ENCODE measurements around the gene KDM4B. TPM values are rescaled to one million over a fixed set of nuclear protein-coding genes. Genes with fewer than 3 reads are reported as not detected.

Gene KDM4B
- total RNA-seq, 1 experiment from 2014 or later, result 35.9 TPM

DNA sequence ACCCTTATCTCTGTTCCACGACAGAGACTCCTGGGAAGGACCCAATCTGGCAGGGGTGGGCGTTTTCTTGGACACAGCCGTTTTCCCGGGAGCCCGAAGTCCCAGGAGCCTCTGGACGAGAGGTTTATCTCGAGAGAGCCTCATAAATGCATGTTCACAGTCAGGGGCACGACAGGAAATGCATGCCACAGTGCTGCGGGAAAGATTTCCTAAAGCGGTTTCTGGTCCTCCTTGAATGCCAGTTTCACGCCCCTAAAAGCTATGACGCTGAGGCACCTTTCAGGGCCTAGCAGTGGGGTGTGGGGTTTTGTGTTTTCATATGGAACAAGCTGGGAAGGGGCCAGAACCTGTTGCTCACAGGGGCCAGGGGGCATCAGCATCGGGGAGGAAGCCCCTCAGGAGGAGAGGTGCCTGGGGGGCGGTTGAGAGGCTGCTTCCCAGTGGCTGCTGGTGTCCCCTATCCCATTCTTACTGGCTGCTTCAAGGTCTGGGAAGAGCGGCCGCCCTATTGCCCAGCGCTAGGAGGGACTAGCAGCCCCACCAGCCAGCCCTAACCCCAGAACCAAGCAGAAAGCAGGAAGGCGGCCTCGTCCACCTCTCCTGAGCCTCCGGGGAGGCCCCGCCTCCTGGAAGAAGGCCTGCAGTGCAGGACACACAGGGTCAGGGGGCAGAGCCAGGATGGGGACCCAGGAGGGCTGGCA, 157.0 kb downstream of the KDM4B start:
- ChIA-PET CTCF (no interaction called here), POLR2A (no interaction called here), RAD21 (ENCODE audit: low non-redundant PET in 1 of 2, low total read pairs in 2 of 2, uncharacterized antibody in 2 of 2, unreplicated experiment in 2 of 2) (no interaction called here)
- Histone ChIP-seq H3K9me3 (ENCODE audit: control insufficient read depth in 1 of 2, insufficient read depth in 1 of 2, low read depth in 1 of 2, low read length in 2 of 2) (no peaks in the 10 kb centered on the region), H3K9ac (ENCODE audit: low read length) (no peak overlapping the region), H3K4me2 (ENCODE audit: low read length) (no peak overlapping the region), H3K9me2 (ENCODE audit: insufficient read depth) (no peaks in the 10 kb centered on the region), H3K36me3 (ENCODE audit: control insufficient read depth in 1 of 2, insufficient read depth in 2 of 2, low read length in 2 of 2) (no peaks in the 10 kb centered on the region), H3K4me1 (ENCODE audit: control insufficient read depth in 1 of 2, insufficient read depth in 2 of 2, low read length in 2 of 2) (no peaks in the 10 kb centered on the region), H3K79me2 (ENCODE audit: insufficient read depth, low read length) (no peaks in the 10 kb centered on the region), H3K27ac (ENCODE audit: low read depth, low read length) (no peak overlapping the region), H2AFZ (ENCODE audit: low read depth, low read length, poor library complexity, severe bottlenecking) (no peak overlapping the region), H4K20me1 (ENCODE audit: insufficient read depth) (no peaks in the 10 kb centered on the region), H3K4me3 (replicated peaks in 1 of 2; ENCODE audit: low read depth in 1 of 2, low read length in 2 of 2) (no peak overlapping the region), H3K27me3 (ENCODE audit: insufficient read depth, low read length) (no peaks in the 10 kb centered on the region)
- ATAC-seq (no peak), DNase-seq (ENCODE audit: low read depth, low spot score) (no peak)
- no peak for TF ChIP-seq CEBPB (IDR thresholded peaks at IDR 0.05; ENCODE audit: low read depth)
- TF ChIP-seq SIN3A (IDR thresholded peaks at IDR 0.05; ENCODE audit: low read depth), result no peak
- no peak for TF ChIP-seq YY1 (IDR thresholded peaks at IDR 0.05; ENCODE audit: extremely low read depth, insufficient replicate concordance, low read depth, low read length)
- TF ChIP-seq, protein P1, sequence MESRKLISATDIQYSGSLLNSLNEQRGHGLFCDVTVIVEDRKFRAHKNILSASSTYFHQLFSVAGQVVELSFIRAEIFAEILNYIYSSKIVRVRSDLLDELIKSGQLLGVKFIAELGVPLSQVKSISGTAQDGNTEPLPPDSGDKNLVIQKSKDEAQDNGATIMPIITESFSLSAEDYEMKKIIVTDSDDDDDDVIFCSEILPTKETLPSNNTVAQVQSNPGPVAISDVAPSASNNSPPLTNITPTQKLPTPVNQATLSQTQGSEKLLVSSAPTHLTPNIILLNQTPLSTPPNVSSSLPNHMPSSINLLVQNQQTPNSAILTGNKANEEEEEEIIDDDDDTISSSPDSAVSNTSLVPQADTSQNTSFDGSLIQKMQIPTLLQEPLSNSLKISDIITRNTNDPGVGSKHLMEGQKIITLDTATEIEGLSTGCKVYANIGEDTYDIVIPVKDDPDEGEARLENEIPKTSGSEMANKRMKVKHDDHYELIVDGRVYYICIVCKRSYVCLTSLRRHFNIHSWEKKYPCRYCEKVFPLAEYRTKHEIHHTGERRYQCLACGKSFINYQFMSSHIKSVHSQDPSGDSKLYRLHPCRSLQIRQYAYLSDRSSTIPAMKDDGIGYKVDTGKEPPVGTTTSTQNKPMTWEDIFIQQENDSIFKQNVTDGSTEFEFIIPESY (IDR thresholded peaks at IDR 0.05; ENCODE audit: extremely low read depth, insufficient replicate concordance, low read length), result no peak
- no peak for TF ChIP-seq ZNF274 (IDR thresholded peaks at IDR 0.05; ENCODE audit: low read depth, low read length)
- no peak for TF ChIP-seq SP1 (IDR thresholded peaks at IDR 0.05; ENCODE audit: low read depth)
- no peak for TF ChIP-seq EGR1 (IDR thresholded peaks at IDR 0.05; ENCODE audit: low read depth)
- no peak for TF ChIP-seq JUND (IDR thresholded peaks at IDR 0.05)
- TF ChIP-seq SRF (IDR thresholded peaks at IDR 0.05; ENCODE audit: low read depth), result no peak
- no peak for TF ChIP-seq CTCF (IDR thresholded peaks at IDR 0.05 in 2 of 3, conservative IDR thresholded peaks at IDR 0.05 in 1 of 3; ENCODE audit: borderline replicate concordance in 1 of 3, insufficient read depth in 1 of 3, low read depth in 2 of 3, low read length in 2 of 3)
- TF ChIP-seq, protein P2, sequence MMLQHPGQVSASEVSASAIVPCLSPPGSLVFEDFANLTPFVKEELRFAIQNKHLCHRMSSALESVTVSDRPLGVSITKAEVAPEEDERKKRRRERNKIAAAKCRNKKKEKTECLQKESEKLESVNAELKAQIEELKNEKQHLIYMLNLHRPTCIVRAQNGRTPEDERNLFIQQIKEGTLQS (IDR thresholded peaks at IDR 0.05), result no peak
- TF ChIP-seq RAD21 (IDR thresholded peaks at IDR 0.05; ENCODE audit: low read depth), result no peak
- TF ChIP-seq CBX3 (IDR thresholded peaks at IDR 0.05; ENCODE audit: low read depth), result no peak
- TF ChIP-seq POLR2AphosphoS5 (IDR thresholded peaks at IDR 0.05; ENCODE audit: low read depth, low read length), result no peak
- no peak for TF ChIP-seq ZFX (IDR thresholded peaks at IDR 0.05)
- no peak for TF ChIP-seq FOSL1 (IDR thresholded peaks at IDR 0.05; ENCODE audit: low read depth)
- no TSS peak for BruUV-seq (replicated peaks)
- intact Hi-C loops (cut with micrococcal nuclease), result no loop called here

Data from HCT116 (cell line).